ENCODE measurements around the gene HPCAL4.

The HPCAL4 gene

GRCh38 chr1:39670689-39671088, 20.5 kb downstream of the HPCAL4 start:
- TF ChIP-seq CTCF (IDR thresholded peaks at IDR 0.05; ENCODE audit: low read depth, low read length, missing control alignments), result no peak
- H3K4me3 ChIP-seq (ENCODE audit: low read depth, low read length), result no peak overlapping the region
- in situ Hi-C loops (cut with HindIII; ENCODE audit: low sequenced_read_pairs), result no loop called here
- no peak for DNase-seq (ENCODE audit: low read depth)

GRCh38 chr1:39668894-39669293, 22.3 kb downstream of the HPCAL4 start:
- in situ Hi-C loops (cut with HindIII; ENCODE audit: low sequenced_read_pairs), result no loop called here
- no peak for TF ChIP-seq CTCF (IDR thresholded peaks at IDR 0.05; ENCODE audit: low read depth, low read length, missing control alignments)
- no peak for DNase-seq (ENCODE audit: low read depth)
- no peak overlapping the region for H3K4me3 ChIP-seq (ENCODE audit: low read depth, low read length)

- no peak overlapping the region for H3K4me3 ChIP-seq (ENCODE audit: low read depth, low read length)
- no peak for DNase-seq (ENCODE audit: low read depth)
- TF ChIP-seq CTCF (IDR thresholded peaks at IDR 0.05; ENCODE audit: low read depth, low read length, missing control alignments), result no peak
- in situ Hi-C loops (cut with HindIII; ENCODE audit: low sequenced_read_pairs), result no loop called here
These were observed 23.1 kb downstream of the HPCAL4 start for GRCh38 chr1:39668111-39668510.

GRCh38 chr1:39666772-39667171, 24.5 kb downstream of the HPCAL4 start:
- TF ChIP-seq CTCF (IDR thresholded peaks at IDR 0.05; ENCODE audit: low read depth, low read length, missing control alignments), result no peak
- no peak for DNase-seq (ENCODE audit: low read depth)
- H3K4me3 ChIP-seq (ENCODE audit: low read depth, low read length), result no peak overlapping the region
- in situ Hi-C loops (cut with HindIII; ENCODE audit: low sequenced_read_pairs), result no loop called here

- H3K4me3 ChIP-seq (ENCODE audit: low read depth, low read length), result no peak overlapping the region
- TF ChIP-seq CTCF (IDR thresholded peaks at IDR 0.05; ENCODE audit: low read depth, low read length, missing control alignments), result no peak
- in situ Hi-C loops (cut with HindIII; ENCODE audit: low sequenced_read_pairs), result no loop called here
- DNase-seq (ENCODE audit: low read depth), result no peak
These were observed 27.7 kb downstream of the HPCAL4 start for GRCh38 chr1:39663559-39663958.

GRCh38 chr1:39662861-39663260, 28.4 kb downstream of the HPCAL4 start:
- H3K4me3 ChIP-seq (ENCODE audit: low read depth, low read length), result no peak overlapping the region
- no peak for DNase-seq (ENCODE audit: low read depth)
- in situ Hi-C loops (cut with HindIII; ENCODE audit: low sequenced_read_pairs), result no loop called here
- TF ChIP-seq CTCF (IDR thresholded peaks at IDR 0.05; ENCODE audit: low read depth, low read length, missing control alignments), result no peak

- TF ChIP-seq CTCF (IDR thresholded peaks at IDR 0.05; ENCODE audit: low read depth, low read length, missing control alignments), result no peak
- in situ Hi-C loops (cut with HindIII; ENCODE audit: low sequenced_read_pairs), result no loop called here
These were observed 31.7 kb downstream of the HPCAL4 start for GRCh38 chr1:39659538-39659937.

More at GRCh38 chr1:39659538-39659937, 31.7 kb downstream of the HPCAL4 start:
- no peak overlapping the region for H3K4me3 ChIP-seq (ENCODE audit: low read depth, low read length)
- no peak for DNase-seq (ENCODE audit: low read depth)

Measured in astrocyte of the cerebellum (primary cell).